Fibroblast of lung (primary cell): Measurements from ENCODE around the gene SENP8. TPM values are rescaled to one million over a fixed set of nuclear protein-coding genes. Genes with fewer than 3 reads are reported as not detected.

ENCODE experiments used
- DNase-seq, 2 donors: peaks; one replicate each; pipeline versions ENCODE4 v3.0.0 to v3.0.0-alpha.2; 2010; ENCODE audit warnings: low read depth in 2 of 2
- H2AFZ ChIP-seq: 2 replicates; pipeline ENCODE4 v1.5.1; 2012; ENCODE audit warnings: low read length, control low read depth, inconsistent platforms
- H3K27ac ChIP-seq: 2 replicates; pipeline ENCODE4 v1.5.1; 2011; ENCODE audit warnings: low read length, control low read depth; ENCODE audit not compliant: insufficient read depth
- H3K27me3 ChIP-seq: 2 replicates; pipeline ENCODE4 v1.5.1; 2011; ENCODE audit warnings: mild to moderate bottlenecking, low read length; ENCODE audit not compliant: control insufficient read depth, insufficient read depth
- H3K36me3 ChIP-seq: 2 replicates; pipeline ENCODE4 v1.5.1; 2011; ENCODE audit warnings: low read length; ENCODE audit not compliant: control insufficient read depth, insufficient read depth
- H3K4me1 ChIP-seq: 2 replicates; pipeline ENCODE4 v1.5.1; 2011; ENCODE audit warnings: low read length; ENCODE audit not compliant: control insufficient read depth, insufficient read depth; ENCODE audit errors: extremely low read depth
- H3K4me2 ChIP-seq: 2 replicates; pipeline ENCODE4 v1.5.1; 2011; ENCODE audit warnings: low read length, control low read depth; ENCODE audit not compliant: insufficient read depth; ENCODE audit errors: extremely low read depth
- H3K4me3 ChIP-seq, 4 experiments: fragments of 200-600 bp in 1 of 4; sonication (generic) in 1 of 4; replicated peaks in 1 of 4; 2 replicates each; pipeline ENCODE4 v1.5.1; 2011 to 2016; ENCODE audit warnings: low read length in 4 of 4, low read depth in 3 of 4, mild to moderate bottlenecking in 3 of 4, control low read depth in 2 of 4, inconsistent platforms in 1 of 4, mixed read lengths in 1 of 4; ENCODE audit not compliant: insufficient read depth in 1 of 4; ENCODE audit errors: control extremely low read depth in 1 of 4
- H3K79me2 ChIP-seq: 2 replicates; pipeline ENCODE4 v1.5.1; 2012; ENCODE audit warnings: mild to moderate bottlenecking, low read length, inconsistent platforms; ENCODE audit not compliant: control insufficient read depth, insufficient read depth
- H3K9ac ChIP-seq: 2 replicates; pipeline ENCODE4 v1.5.1; 2011; ENCODE audit warnings: mild to moderate bottlenecking, low read length, control low read depth; ENCODE audit not compliant: insufficient read depth
- H3K9me3 ChIP-seq: 2 replicates; pipeline ENCODE4 v1.5.1; 2012; ENCODE audit warnings: low read depth, low read length; ENCODE audit not compliant: control insufficient read depth, insufficient read depth
- H4K20me1 ChIP-seq: 2 replicates; pipeline ENCODE4 v1.5.1; 2011; ENCODE audit warnings: low read length; ENCODE audit not compliant: control insufficient read depth, insufficient read depth; ENCODE audit errors: extremely low read depth
- CTCF ChIP-seq, 2 donors: IDR thresholded peaks in 1 of 2; conservative IDR thresholded peaks in 1 of 2; 1 replicate in 1 of 2; 2 replicates in 1 of 2; pipeline ENCODE4 v1.5.1; 2011 to 2012; ENCODE audit warnings: low read length in 2 of 2, control low read depth in 1 of 2, inconsistent platforms in 1 of 2, low read depth in 1 of 2, mild to moderate bottlenecking in 1 of 2
- EZH2 ChIP-seq: IDR thresholded peaks from 2 replicates; pipeline ENCODE4 v1.5.1; 2012; ENCODE audit warnings: low read length, control low read depth, mild to moderate bottlenecking; ENCODE audit errors: missing control alignments
- polyA plus RNA-seq, 2 donors: library from polyadenylated mRNA; depleted of rRNA in 1 of 2; stranded (reverse) in 1 of 2; unstranded in 1 of 2; fragments of >200 nt; gene quantifications; 2 replicates each; pipeline ENCODE4 v1.2.1, GENCODE V29; 2011 to 2012; ENCODE audit warnings: missing spikeins in 1 of 2
- total RNA-seq: library from RNA; depleted of rRNA; stranded (reverse); fragments of >200 nt; gene quantifications from 2 replicates; pipeline ENCODE4 v1.2.1, GENCODE V29; 2014

SENP8 gene
- total and polyA plus RNA-seq, 2 donors (not counting 1 experiment from before 2014, with no cell fraction given), result 3.0 to 3.5 TPM

DNA sequence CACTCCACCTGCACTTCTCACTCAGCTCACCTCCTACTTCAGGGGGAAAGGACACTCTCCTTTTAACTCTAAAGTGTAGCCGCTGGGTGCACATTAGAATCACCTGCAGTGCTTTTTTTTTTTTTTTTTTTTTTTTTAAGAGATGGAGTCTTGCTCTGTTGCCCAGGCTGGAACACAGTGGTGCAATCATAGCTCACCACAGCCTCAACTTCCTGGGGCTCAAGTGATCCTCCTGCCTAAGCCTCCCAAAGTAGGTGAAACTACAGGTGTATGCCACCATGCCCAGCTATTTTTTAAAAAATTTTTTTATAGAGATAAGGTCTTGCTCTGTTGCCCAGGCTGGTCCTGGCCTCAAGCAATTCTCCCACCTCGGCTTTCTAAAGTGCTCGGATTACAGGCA is 58.5 kb downstream of the SENP8 start:
- Histone ChIP-seq H3K4me1 (no peaks in the 10 kb centered on the region), H3K36me3 (no peaks in the 10 kb centered on the region), H3K9me3 (no peaks in the 10 kb centered on the region), H2AFZ (no peak overlapping the region), H3K4me3 (no peak overlapping the region), H3K79me2 (no peaks in the 10 kb centered on the region), H3K27ac (no peak overlapping the region), H3K9ac (no peak overlapping the region), H4K20me1 (no peaks in the 10 kb centered on the region), H3K27me3 (peaks cover 9% of the 10 kb centered on the region), H3K4me2 (no peak overlapping the region)
- TF ChIP-seq EZH2 (no peak), CTCF (conservative IDR thresholded peaks at IDR 0.05 in 1 of 2, IDR thresholded peaks at IDR 0.05 in 1 of 2; ENCODE audit: low read depth in 1 of 2, low read length in 2 of 2) (no peak)
- DNase-seq, result no peak

- TF ChIP-seq EZH2 (no peak), CTCF (conservative IDR thresholded peaks at IDR 0.05 in 1 of 2, IDR thresholded peaks at IDR 0.05 in 1 of 2; ENCODE audit: low read depth in 1 of 2, low read length in 2 of 2) (no peak)
- no peaks in the 10 kb centered on the region for H3K79me2 ChIP-seq
- no peak overlapping the region for H2AFZ ChIP-seq
- H3K4me2 ChIP-seq, result no peak overlapping the region
- H3K9ac ChIP-seq, result no peak overlapping the region
- H3K4me1 ChIP-seq, result peaks cover 2% of the 10 kb centered on the region
- H3K9me3 ChIP-seq, result no peaks in the 10 kb centered on the region
- H3K27me3 ChIP-seq, result peaks cover 12% of the 10 kb centered on the region
- no peaks in the 10 kb centered on the region for H3K36me3 ChIP-seq
- H4K20me1 ChIP-seq, result no peaks in the 10 kb centered on the region
- H3K4me3 ChIP-seq, result no peak overlapping the region
- DNase-seq, result no peak
- H3K27ac ChIP-seq, result no peak overlapping the region
Measured at GRCh38 chr15:72178976-72179585, 60.9 kb downstream of the SENP8 start.

DNA sequence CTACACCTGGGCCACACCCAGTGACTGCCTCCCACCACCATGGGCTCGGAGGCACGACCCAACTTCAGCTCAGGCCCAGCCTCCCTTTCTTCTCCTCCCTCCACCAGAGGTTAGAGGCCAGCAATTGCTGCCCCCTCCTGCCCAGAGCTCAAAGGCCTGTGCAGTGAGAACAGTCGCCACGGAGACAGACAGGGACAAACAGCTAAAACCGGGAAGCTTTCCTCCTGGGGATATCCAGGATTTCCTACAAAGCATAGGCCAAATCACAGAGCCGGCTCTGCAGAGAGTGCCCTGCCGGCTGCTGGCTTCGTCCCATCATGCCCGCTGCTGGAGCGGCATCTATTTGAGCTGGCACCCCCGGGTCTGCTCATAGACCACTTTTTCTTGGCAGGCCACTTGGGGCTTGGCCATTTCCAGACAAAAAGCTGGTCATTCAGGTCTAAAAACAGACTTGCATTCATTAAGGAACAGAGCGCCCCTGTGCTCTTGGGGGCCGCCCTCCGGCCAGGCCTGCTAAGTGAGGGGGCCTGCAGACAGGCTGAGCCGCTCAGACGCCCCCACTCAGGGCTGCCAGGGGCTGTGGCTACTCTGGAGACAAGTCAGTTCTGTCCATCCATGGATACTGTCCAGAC is 61.9 kb downstream of the SENP8 start:
- no peak overlapping the region for H3K27ac ChIP-seq
- H3K9ac ChIP-seq, result no peak overlapping the region
- no peaks in the 10 kb centered on the region for H3K79me2 ChIP-seq
- H3K27me3 ChIP-seq, result peaks cover 21% of the 10 kb centered on the region
- TF ChIP-seq CTCF (conservative IDR thresholded peaks at IDR 0.05 in 1 of 2, IDR thresholded peaks at IDR 0.05 in 1 of 2; ENCODE audit: low read depth in 1 of 2, low read length in 2 of 2), result no peak
- TF ChIP-seq EZH2, result no peak
- peaks cover 2% of the 10 kb centered on the region for H3K4me1 ChIP-seq
- no peak overlapping the region for H3K4me2 ChIP-seq
- H3K36me3 ChIP-seq, result no peaks in the 10 kb centered on the region
- no peak for DNase-seq
- H3K4me3 ChIP-seq, result no peak overlapping the region
- no peaks in the 10 kb centered on the region for H3K9me3 ChIP-seq
- no peaks in the 10 kb centered on the region for H4K20me1 ChIP-seq
- no peak overlapping the region for H2AFZ ChIP-seq
